ENCODE results near the gene MAD1L1. TPM values are rescaled to one million over a fixed set of nuclear protein-coding genes. Genes with fewer than 3 reads are reported as not detected.

Gene MAD1L1
- total and polyA plus RNA-seq, 3 donors from 2014 or later: 63.1 to 149 (median 94.6) TPM

DNA sequence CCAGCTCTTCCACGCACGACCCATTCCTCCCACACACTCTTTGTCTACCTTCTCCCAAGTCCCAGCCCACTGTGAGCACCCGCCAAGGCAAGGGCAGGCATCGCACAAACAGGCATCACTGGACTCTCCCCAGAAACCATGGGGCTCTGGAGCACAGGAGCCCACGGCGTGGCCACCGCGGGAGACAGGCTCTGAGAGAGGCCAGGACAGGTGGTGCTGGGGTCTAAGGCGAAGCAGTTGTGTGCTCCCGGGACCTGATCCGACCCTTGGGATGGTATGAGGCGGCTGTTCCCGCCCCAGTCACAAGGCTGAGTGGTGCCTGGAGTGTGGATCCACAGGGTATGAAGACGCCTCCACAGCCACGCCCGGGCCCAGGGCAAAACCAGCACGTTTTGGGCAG is 156.9 kb downstream of the MAD1L1 start:
- no peak for DNase-seq
- TF ChIP-seq POLR2A (IDR thresholded peaks at IDR 0.05): no peak
- TF ChIP-seq, protein P1, sequence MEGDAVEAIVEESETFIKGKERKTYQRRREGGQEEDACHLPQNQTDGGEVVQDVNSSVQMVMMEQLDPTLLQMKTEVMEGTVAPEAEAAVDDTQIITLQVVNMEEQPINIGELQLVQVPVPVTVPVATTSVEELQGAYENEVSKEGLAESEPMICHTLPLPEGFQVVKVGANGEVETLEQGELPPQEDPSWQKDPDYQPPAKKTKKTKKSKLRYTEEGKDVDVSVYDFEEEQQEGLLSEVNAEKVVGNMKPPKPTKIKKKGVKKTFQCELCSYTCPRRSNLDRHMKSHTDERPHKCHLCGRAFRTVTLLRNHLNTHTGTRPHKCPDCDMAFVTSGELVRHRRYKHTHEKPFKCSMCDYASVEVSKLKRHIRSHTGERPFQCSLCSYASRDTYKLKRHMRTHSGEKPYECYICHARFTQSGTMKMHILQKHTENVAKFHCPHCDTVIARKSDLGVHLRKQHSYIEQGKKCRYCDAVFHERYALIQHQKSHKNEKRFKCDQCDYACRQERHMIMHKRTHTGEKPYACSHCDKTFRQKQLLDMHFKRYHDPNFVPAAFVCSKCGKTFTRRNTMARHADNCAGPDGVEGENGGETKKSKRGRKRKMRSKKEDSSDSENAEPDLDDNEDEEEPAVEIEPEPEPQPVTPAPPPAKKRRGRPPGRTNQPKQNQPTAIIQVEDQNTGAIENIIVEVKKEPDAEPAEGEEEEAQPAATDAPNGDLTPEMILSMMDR (IDR thresholded peaks at IDR 0.05): no peak
- peaks cover 4% of the 10 kb centered on the region for H3K4me1 ChIP-seq
- no peaks in the 10 kb centered on the region for H3K36me3 ChIP-seq (ENCODE audit: low read depth, missing control alignments)
- H3K27me3 ChIP-seq: no peaks in the 10 kb centered on the region
- no peak overlapping the region for H3K4me3 ChIP-seq
- no peaks in the 10 kb centered on the region for H3K9me3 ChIP-seq
- 85 to 88% methylated on average over 8 to 17 of the region's 17 CpGs for WGBS, 2 donors
- intact Hi-C loops (cut with DNase I; ENCODE audit: low total_unique reads): no loop called here
- no peak overlapping the region for H3K27ac ChIP-seq

DNA sequence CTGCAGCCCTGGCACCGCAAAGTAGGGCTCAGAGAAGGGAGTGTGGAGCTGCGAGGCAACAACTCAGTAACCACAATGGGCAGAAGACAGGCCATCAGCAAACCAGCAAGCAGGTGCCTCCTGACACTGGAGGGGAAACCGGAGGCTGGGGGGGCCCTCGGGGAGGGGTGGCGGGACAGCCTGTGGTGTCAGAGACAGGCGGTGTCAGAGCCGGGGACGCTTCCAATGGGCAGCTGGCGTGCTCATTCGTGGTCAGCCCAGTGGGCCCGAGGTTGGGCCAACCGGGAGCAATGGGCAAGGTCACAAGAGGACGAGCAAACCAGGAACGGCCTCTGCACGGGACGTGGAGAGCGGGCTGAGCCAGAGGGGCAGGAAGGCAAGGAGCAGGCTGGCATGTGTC is 158.1 kb downstream of the MAD1L1 start:
- intact Hi-C loops (cut with DNase I; ENCODE audit: low total_unique reads): no loop called here
- WGBS, 2 donors: 91 to 96% methylated on average over 14 to 17 of the region's 17 CpGs
- no peak overlapping the region for H3K27ac ChIP-seq
- no peaks in the 10 kb centered on the region for H3K27me3 ChIP-seq
- no peak for DNase-seq
- peaks cover 3% of the 10 kb centered on the region for H3K4me1 ChIP-seq
- H3K4me3 ChIP-seq: no peak overlapping the region
- H3K9me3 ChIP-seq: no peaks in the 10 kb centered on the region
- TF ChIP-seq, protein P1 (IDR thresholded peaks at IDR 0.05): no peak
- no peak for TF ChIP-seq POLR2A (IDR thresholded peaks at IDR 0.05)
- H3K36me3 ChIP-seq (ENCODE audit: low read depth, missing control alignments): no peaks in the 10 kb centered on the region

DNA sequence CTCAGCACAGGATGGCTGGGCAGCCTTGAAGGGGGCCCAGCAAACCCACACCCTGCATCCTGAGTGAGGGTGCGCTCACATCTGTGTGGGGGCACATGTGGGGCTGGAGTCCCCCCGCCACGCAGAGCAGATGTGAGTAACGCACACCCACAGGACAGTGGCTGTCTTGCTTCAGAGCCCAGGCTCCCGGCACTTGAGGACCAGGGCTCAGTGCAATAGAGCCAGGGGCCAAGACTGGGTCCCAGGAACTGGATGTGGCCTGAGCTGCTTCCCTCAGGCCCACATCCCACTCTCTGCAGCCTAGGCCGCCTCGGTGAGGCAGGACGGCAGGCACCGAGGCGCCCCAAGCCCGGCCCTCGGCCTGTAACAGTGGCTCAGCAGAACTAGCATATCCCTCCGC is 159.9 kb downstream of the MAD1L1 start:
- Histone ChIP-seq H3K27me3 (no peaks in the 10 kb centered on the region), H3K4me1 (no peaks in the 10 kb centered on the region), H3K27ac (no peak overlapping the region), H3K4me3 (no peak overlapping the region), H3K36me3 (ENCODE audit: low read depth, missing control alignments) (no peaks in the 10 kb centered on the region), H3K9me3 (no peaks in the 10 kb centered on the region)
- intact Hi-C loops (cut with DNase I; ENCODE audit: low total_unique reads): no loop called here
- DNase-seq: no peak
- TF ChIP-seq, protein P1 (IDR thresholded peaks at IDR 0.05): no peak
- no peak for TF ChIP-seq POLR2A (IDR thresholded peaks at IDR 0.05)
- WGBS, 2 donors: 87 to 97% methylated on average over 9 to 12 of the region's 13 CpGs

DNA sequence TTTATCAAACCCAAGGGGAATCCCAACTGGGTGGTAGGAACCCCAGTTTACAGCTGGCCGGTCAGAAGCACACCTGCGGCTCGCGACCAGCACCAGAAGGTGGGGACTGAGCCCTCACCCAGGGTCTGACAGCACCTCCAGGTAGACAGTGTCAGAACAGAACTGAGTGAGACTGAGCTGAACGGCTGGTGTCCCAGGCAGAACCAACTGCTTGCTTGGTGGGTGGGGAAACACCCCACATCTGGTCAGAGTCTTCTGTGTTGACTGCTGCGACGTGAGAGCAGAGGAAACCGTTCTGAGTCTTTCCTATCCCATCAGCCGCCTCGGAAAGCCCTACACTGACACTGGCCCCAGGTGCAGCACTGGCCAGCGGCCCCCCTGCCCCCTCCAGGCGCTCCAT is 160.7 kb downstream of the MAD1L1 start:
- H3K9me3 ChIP-seq: no peaks in the 10 kb centered on the region
- intact Hi-C loops (cut with DNase I; ENCODE audit: low total_unique reads): no loop called here
- WGBS, 2 donors: 93 to 98% methylated on average over 12 of the region's 12 CpGs

More for the DNA sequence above, 160.7 kb downstream of the MAD1L1 start:
- TF ChIP-seq, protein P1 (IDR thresholded peaks at IDR 0.05): no peak
- no peak for TF ChIP-seq POLR2A (IDR thresholded peaks at IDR 0.05)
- no peaks in the 10 kb centered on the region for H3K4me1 ChIP-seq
- no peak overlapping the region for H3K27ac ChIP-seq
- DNase-seq: no peak
- no peaks in the 10 kb centered on the region for H3K36me3 ChIP-seq (ENCODE audit: low read depth, missing control alignments)
- H3K4me3 ChIP-seq: no peak overlapping the region
- H3K27me3 ChIP-seq: no peaks in the 10 kb centered on the region
